ENCODE results near the gene ATM.
"Not testable (repeated sequence)": the region's sequence is repeated elsewhere in the genome, so short reads cannot be mapped to it uniquely, and the experiment has no call there.

ATM gene

GRCh38 chr11:108373505-108373904, 150.6 kb downstream of the ATM start:
- not testable (repeated sequence) for DNase-seq (ENCODE audit: low read depth)

GRCh38 chr11:108388576-108388975, 165.7 kb downstream of the ATM start:
- no peak for DNase-seq (ENCODE audit: low read depth)

- DNase-seq (ENCODE audit: low read depth), result no peak
Measured at GRCh38 chr11:108392353-108392752, 169.5 kb downstream of the ATM start.

GRCh38 chr11:108393046-108393445, 170.2 kb downstream of the ATM start:
- no peak for DNase-seq (ENCODE audit: low read depth)

- no peak for DNase-seq (ENCODE audit: low read depth)
Measured at GRCh38 chr11:108394744-108395284, 171.9 kb downstream of the ATM start.

- not testable (repeated sequence) for DNase-seq (ENCODE audit: low read depth)
Measured at GRCh38 chr11:108396672-108397071, 173.8 kb downstream of the ATM start.

- no peak for DNase-seq (ENCODE audit: low read depth)
Measured at GRCh38 chr11:108398439-108398838, 175.6 kb downstream of the ATM start.

- no peak for DNase-seq (ENCODE audit: low read depth)
Measured at GRCh38 chr11:108402241-108402640, 179.4 kb downstream of the ATM start.

GRCh38 chr11:108403052-108403451, 180.2 kb downstream of the ATM start:
- DNase-seq (ENCODE audit: low read depth), result no peak

- DNase-seq (ENCODE audit: low read depth), result no peak
Measured at GRCh38 chr11:108405706-108406105, 182.8 kb downstream of the ATM start.

GRCh38 chr11:108414958-108415357, 192.1 kb downstream of the ATM start:
- no peak for DNase-seq (ENCODE audit: low read depth)

- DNase-seq (ENCODE audit: low read depth), result peak; percentile 3
Measured at GRCh38 chr11:108417551-108417950, 194.7 kb downstream of the ATM start.
